CD4-positive, alpha-beta memory T cell (primary cell): Measurements from ENCODE around the gene GATB. TPM values are rescaled to one million over a fixed set of nuclear protein-coding genes. Genes with fewer than 3 reads are reported as not detected.

ENCODE experiments used
- CTCF ChIA-PET: fragments of 350-600 bp; sonication (Branson Sonifier 250); formaldehyde crosslinking; loops from one replicate; lab custom pipeline; 2021; ENCODE audit warnings: inconsistent platforms; ENCODE audit not compliant: partially characterized antibody; lab: Charles Lee
- POLR2A ChIA-PET: fragments of 350-600 bp; sonication (Branson Sonifier 250); formaldehyde crosslinking; loops from one replicate; lab custom pipeline; 2021; ENCODE audit not compliant: partially characterized antibody; lab: Charles Lee
- DNase-seq, 5 donors: peaks; one replicate each; pipeline versions ENCODE4 v3.0.0 to v3.0.0-alpha.2; 2020 to 2022; ENCODE audit warnings: mixed read lengths in 1 of 5
- H3K27ac ChIP-seq: one replicate; pipeline ENCODE4 v1.7.0; 2013; ENCODE audit warnings: low read depth, low read length
- H3K27me3 ChIP-seq: 2 replicates; pipeline ENCODE4 v1.7.0; 2013; ENCODE audit warnings: mild to moderate bottlenecking, low read length, moderate library complexity; ENCODE audit not compliant: insufficient read depth
- H3K36me3 ChIP-seq: 2 replicates; pipeline ENCODE4 v1.7.0; 2013; ENCODE audit warnings: mild to moderate bottlenecking, low read length, moderate library complexity; ENCODE audit not compliant: insufficient read depth
- H3K4me1 ChIP-seq: 2 replicates; pipeline ENCODE4 v1.7.0; 2013; ENCODE audit warnings: mild to moderate bottlenecking, low read length, moderate library complexity; ENCODE audit not compliant: insufficient read depth
- H3K4me3 ChIP-seq, 2 donors: one replicate each; pipeline ENCODE4 v1.7.0; 2013; ENCODE audit warnings: low read length in 2 of 2, mild to moderate bottlenecking in 1 of 2
- H3K9me3 ChIP-seq, 2 donors: one replicate each; pipeline ENCODE4 v1.7.0; 2013; ENCODE audit warnings: low read length in 2 of 2, control low read depth in 1 of 2; ENCODE audit not compliant: control insufficient read depth in 1 of 2
- H3K27ac Mint-ChIP-seq, 7 donors: one replicate each; pipeline ENCODE4 v1.8.0; 2020 to 2021; ENCODE audit warnings: mixed read lengths in 7 of 7, mild to moderate bottlenecking in 6 of 7, inconsistent platforms in 3 of 7, moderate library complexity in 3 of 7
- H3K27me3 Mint-ChIP-seq, 2 donors: one replicate each; pipeline ENCODE4 v1.8.0; 2020 to 2021; ENCODE audit warnings: mixed read lengths in 2 of 2
- H3K36me3 Mint-ChIP-seq, 2 donors: one replicate each; pipeline ENCODE4 v1.8.0; 2020 to 2021; ENCODE audit warnings: mixed read lengths in 2 of 2, inconsistent platforms in 1 of 2, mild to moderate bottlenecking in 1 of 2
- H3K4me1 Mint-ChIP-seq, 4 donors: one replicate each; pipeline ENCODE4 v1.8.0; 2020 to 2021; ENCODE audit warnings: mixed read lengths in 4 of 4, mild to moderate bottlenecking in 1 of 4
- H3K4me3 Mint-ChIP-seq, 8 donors: one replicate each; pipeline ENCODE4 v1.8.0; 2020 to 2021; ENCODE audit warnings: mixed read lengths in 8 of 8, mild to moderate bottlenecking in 7 of 8, moderate library complexity in 6 of 8, inconsistent platforms in 3 of 8
- H3K9me3 Mint-ChIP-seq, 8 donors: one replicate each; pipeline ENCODE4 v1.8.0; 2020 to 2021; ENCODE audit warnings: mixed read lengths in 8 of 8, mild to moderate bottlenecking in 5 of 8, inconsistent platforms in 3 of 8, moderate library complexity in 1 of 8
- intact Hi-C: fragments of 100-400 bp; cut with micrococcal nuclease; formaldehyde crosslinking; loops from one replicate; pipeline ENCODE4 v1.15.1; 2023
- polyA plus RNA-seq, 2 donors: library from polyadenylated mRNA; unstranded; fragments of 300-500 nt; fragmentation: Illumina TruSeq; gene quantifications; one replicate each; pipeline ENCODE4 v1.2.3, GENCODE V29; 2021
- total RNA-seq, 2 experiments: library from RNA; stranded (reverse); gene quantifications; one replicate each; pipeline ENCODE4 v1.2.3, GENCODE V29; 2021

GATB gene
- total and polyA plus RNA-seq, 4 experiments from 2014 or later = 10.6 to 13.1 (median 11.7) TPM

DNA sequence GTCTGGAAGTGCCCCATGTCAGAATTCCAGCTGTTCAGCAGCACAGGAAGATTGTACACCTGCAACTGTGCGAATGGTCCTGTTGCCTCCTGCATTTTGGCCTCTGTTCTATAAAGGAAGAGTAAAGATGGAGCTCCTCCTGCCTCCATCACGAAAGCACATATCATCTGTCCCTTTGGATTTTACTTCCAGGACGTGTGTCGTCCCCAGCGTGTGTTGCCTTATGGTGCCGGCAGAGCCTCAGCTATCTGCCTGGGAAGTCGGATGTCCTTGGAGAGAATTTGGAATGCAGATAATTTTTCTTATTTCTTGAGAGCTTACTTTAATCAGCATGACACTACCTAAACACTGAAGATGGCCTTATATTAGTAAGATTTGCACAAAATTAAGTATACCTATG is 97.7 kb downstream of the GATB start:
- intact Hi-C loops = no loop called here
- CTCF ChIA-PET = interaction anchor here (0.9 kb wide), 1 partner anchor 343 kb away, joined by 3 read pairs; no protein-coding TSS in a partner anchor
- Histone ChIP-seq H3K36me3 (no peaks in the 10 kb centered on the region), H3K9me3 (no peaks in the 10 kb centered on the region), H3K4me3 (no peak overlapping the region), H3K4me1 (peaks cover 13% of the 10 kb centered on the region), H3K27me3 (no peaks in the 10 kb centered on the region), H3K27ac (no peak overlapping the region)
- Mint-ChIP-seq H3K36me3 (no peaks in the 10 kb centered on the region), H3K9me3 (no peaks in the 10 kb centered on the region), H3K27ac (peak overlapping the region in 1 of 7 donors; percentile 61), H3K4me1 (peaks cover 10 to 13% (median 11%) of the 10 kb centered on the region in 4 donors), H3K27me3 (no peaks in the 10 kb centered on the region), H3K4me3 (no peak overlapping the region)
- no peak for DNase-seq
- POLR2A ChIA-PET = no interaction called here

DNA sequence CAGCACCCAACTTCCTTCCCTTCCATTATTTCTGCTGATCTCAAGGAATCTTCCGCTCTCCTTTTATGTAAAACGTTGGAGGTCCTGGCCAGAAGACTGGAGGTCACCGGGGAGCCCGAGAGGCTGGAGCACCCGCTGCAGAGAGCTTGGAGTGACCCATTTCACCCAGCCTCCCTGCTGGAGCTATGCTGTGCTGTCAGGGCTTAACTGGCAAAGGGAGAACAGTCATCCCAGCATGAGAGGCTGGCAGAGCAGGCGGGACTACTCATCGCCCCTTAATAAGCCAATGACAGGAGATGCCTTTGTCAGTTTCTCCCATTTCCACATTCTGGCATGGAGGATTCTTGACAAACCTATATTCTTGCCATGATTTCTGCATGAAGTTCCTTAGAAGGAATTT is 98.9 kb downstream of the GATB start:
- POLR2A ChIA-PET = no interaction called here
- Histone ChIP-seq H3K27ac (no peak overlapping the region), H3K36me3 (no peaks in the 10 kb centered on the region), H3K4me1 (peaks cover 13% of the 10 kb centered on the region), H3K9me3 (no peaks in the 10 kb centered on the region), H3K4me3 (no peak overlapping the region), H3K27me3 (no peaks in the 10 kb centered on the region)
- CTCF ChIA-PET = no interaction called here
- H3K36me3 Mint-ChIP-seq = no peaks in the 10 kb centered on the region
- intact Hi-C loops = no loop called here
- H3K9me3 Mint-ChIP-seq = no peaks in the 10 kb centered on the region
- DNase-seq = no peak
- H3K4me1 Mint-ChIP-seq = peaks cover 10 to 13% (median 11%) of the 10 kb centered on the region in 4 donors
- no peak overlapping the region for H3K4me3 Mint-ChIP-seq
- H3K27ac Mint-ChIP-seq = no peak overlapping the region
- H3K27me3 Mint-ChIP-seq = no peaks in the 10 kb centered on the region

DNA sequence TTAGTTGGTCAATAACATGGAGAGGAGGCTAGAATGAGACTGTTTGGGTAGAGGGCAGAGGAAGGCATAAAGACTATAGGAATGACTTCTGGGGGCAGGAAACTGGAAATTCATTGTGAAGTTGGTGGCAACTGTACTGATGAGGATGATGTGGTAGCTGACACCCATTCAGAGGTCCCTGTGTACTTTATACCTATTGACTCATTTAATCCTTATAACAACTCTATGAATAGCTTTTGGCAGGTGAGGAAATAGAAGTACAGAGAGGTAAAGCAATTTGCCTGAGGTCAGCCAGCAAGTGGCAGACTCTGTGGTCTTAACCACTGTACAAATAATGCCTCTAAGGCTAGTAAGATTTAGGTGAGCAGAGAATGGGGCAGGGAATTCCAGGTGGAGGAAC is 100.1 kb downstream of the GATB start:
- Histone ChIP-seq H3K9me3 (no peaks in the 10 kb centered on the region), H3K36me3 (no peaks in the 10 kb centered on the region), H3K4me3 (no peak overlapping the region), H3K27me3 (no peaks in the 10 kb centered on the region), H3K27ac (no peak overlapping the region), H3K4me1 (peaks cover 13% of the 10 kb centered on the region)
- Mint-ChIP-seq H3K27ac (peak overlapping the region in 2 of 7 donors; percentile 1 to 23), H3K36me3 (no peaks in the 10 kb centered on the region), H3K27me3 (no peaks in the 10 kb centered on the region), H3K9me3 (peaks cover 0 to 2% (median 0%) of the 10 kb centered on the region in 8 donors), H3K4me1 (peaks cover 10 to 13% (median 11%) of the 10 kb centered on the region in 4 donors), H3K4me3 (no peak overlapping the region)
- intact Hi-C loops = no loop called here
- POLR2A ChIA-PET = no interaction called here
- no peak for DNase-seq
- CTCF ChIA-PET = no interaction called here

DNA sequence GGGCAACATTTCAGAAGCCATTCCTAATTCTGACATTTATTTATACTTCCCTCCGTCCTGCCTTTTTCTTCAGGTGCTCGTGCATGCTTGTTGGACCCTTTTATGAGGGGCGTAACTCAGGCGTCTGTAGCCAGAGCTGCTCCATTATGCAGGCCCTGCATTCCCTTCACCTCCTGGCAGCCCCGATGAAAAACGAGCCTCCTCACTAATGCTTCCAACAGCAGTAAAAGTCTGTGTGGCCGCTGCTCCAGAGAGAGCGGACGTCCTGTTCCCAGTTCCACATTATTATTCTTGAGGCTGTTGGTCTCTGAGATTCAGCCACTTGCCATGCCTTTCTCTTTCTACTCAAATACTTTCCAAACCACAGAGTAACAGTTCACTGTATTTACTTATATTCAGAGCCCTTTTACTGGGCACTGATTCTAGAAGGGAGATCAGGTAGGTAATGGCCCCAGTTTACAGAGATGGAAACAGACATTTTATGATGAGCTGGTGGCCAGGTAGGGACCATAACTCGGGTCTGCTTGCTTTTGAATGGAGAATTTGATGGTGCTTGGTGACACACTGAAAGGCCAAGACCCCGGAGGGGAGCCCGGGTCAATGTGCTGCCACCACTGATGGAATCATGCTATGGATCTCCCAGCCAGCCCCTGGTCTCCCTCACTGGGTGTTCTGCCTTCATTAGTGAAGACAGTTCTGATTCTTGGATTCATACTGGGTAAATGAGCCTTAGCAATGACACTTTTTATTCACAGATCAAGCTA is 101.0 kb downstream of the GATB start:
- H3K9me3 Mint-ChIP-seq = peaks cover 0 to 2% (median 0%) of the 10 kb centered on the region in 8 donors
- H3K4me3 Mint-ChIP-seq = no peak overlapping the region
- H3K27me3 Mint-ChIP-seq = no peaks in the 10 kb centered on the region
- peak overlapping the region in 3 of 7 donors; percentile 26 to 83 (median 55) for H3K27ac Mint-ChIP-seq
- H3K36me3 Mint-ChIP-seq = no peaks in the 10 kb centered on the region
- intact Hi-C loops = no loop called here
- ChIA-PET POLR2A (no interaction called here), CTCF (no interaction called here)
- no peak for DNase-seq
- no peak overlapping the region for H3K4me3 ChIP-seq
- no peaks in the 10 kb centered on the region for H3K27me3 ChIP-seq
- H3K4me1 ChIP-seq = peaks cover 13% of the 10 kb centered on the region
- peaks cover 10 to 13% (median 11%) of the 10 kb centered on the region in 4 donors for H3K4me1 Mint-ChIP-seq
- H3K36me3 ChIP-seq = no peaks in the 10 kb centered on the region
- no peak overlapping the region for H3K27ac ChIP-seq
- no peaks in the 10 kb centered on the region for H3K9me3 ChIP-seq

DNA sequence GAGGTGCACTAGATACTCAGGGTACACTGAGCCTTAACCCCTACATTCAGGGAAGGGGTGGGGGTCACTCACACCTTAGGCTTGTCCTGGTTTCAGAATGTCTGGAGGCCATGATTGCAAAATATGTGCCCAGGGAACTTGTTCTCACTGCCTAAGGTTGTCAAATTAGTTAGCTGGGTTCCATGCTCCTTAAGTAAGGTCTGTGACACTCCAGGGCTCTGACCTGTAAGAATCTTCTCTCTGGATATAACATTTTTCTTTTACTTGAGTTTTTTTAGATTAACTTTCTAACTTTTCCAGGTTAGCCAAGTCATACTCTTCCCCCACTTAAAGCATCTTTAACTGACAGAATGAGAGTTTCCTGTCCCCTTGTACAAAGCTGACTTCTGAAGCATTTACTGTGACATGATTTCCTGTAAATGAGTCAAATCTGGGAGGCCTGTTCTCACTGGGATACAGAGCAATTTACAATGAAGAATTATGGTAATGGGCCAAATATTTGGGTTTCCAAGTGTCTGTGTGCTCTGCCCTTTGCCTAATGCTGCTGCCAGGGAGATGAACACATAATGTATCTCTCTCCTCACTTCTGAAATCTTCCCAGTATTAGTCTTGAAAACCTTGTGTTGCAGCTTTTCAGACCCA is 101.7 kb downstream of the GATB start:
- Histone ChIP-seq H3K36me3 (no peaks in the 10 kb centered on the region), H3K27me3 (no peaks in the 10 kb centered on the region), H3K4me3 (no peak overlapping the region), H3K27ac (no peak overlapping the region), H3K4me1 (peaks cover 13% of the 10 kb centered on the region), H3K9me3 (no peaks in the 10 kb centered on the region)
- intact Hi-C loops = no loop called here
- Mint-ChIP-seq H3K9me3 (peaks cover 0 to 2% (median 0%) of the 10 kb centered on the region in 8 donors), H3K4me3 (peak overlapping the region in 1 of 8 donors; percentile 14), H3K27ac (peak overlapping the region in 2 of 7 donors; percentile 3 to 19), H3K27me3 (no peaks in the 10 kb centered on the region), H3K36me3 (no peaks in the 10 kb centered on the region), H3K4me1 (peaks cover 10 to 13% (median 11%) of the 10 kb centered on the region in 4 donors)
- DNase-seq = peak in 2 of 5 donors; percentile 6 to 17
- ChIA-PET CTCF (no interaction called here), POLR2A (no interaction called here)

DNA sequence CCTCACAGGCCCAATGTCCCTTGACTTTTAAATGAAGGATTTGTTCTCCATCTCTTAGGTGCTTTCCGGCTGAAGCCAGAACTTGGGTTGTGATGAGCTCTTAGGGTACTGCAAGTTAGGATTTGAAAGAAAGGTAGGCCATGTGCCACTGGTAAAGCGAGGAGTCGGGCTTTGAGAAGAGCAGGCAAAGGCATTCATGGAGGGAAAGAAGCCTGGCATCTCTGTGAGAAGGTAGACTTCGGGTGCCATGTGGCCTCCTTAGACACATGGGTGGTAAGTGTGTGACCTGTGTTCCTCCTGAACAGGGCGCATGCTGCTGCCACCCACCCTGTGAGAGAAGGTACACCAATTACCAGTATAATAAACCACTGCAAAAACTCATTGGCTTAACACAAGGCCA is 102.9 kb downstream of the GATB start:
- Mint-ChIP-seq H3K27me3 (no peaks in the 10 kb centered on the region), H3K9me3 (peaks cover 0 to 2% (median 0%) of the 10 kb centered on the region in 8 donors), H3K36me3 (no peaks in the 10 kb centered on the region), H3K27ac (peak overlapping the region in 1 of 7 donors; percentile 12), H3K4me1 (peaks cover 10 to 17% (median 11%) of the 10 kb centered on the region in 4 donors), H3K4me3 (no peak overlapping the region)
- no peaks in the 10 kb centered on the region for H3K27me3 ChIP-seq
- ChIA-PET CTCF (no interaction called here), POLR2A (no interaction called here)
- H3K9me3 ChIP-seq = no peaks in the 10 kb centered on the region
- no peak overlapping the region for H3K27ac ChIP-seq
- H3K4me3 ChIP-seq = no peak overlapping the region
- peaks cover 13% of the 10 kb centered on the region for H3K4me1 ChIP-seq
- no peaks in the 10 kb centered on the region for H3K36me3 ChIP-seq
- intact Hi-C loops = no loop called here
- no peak for DNase-seq

DNA sequence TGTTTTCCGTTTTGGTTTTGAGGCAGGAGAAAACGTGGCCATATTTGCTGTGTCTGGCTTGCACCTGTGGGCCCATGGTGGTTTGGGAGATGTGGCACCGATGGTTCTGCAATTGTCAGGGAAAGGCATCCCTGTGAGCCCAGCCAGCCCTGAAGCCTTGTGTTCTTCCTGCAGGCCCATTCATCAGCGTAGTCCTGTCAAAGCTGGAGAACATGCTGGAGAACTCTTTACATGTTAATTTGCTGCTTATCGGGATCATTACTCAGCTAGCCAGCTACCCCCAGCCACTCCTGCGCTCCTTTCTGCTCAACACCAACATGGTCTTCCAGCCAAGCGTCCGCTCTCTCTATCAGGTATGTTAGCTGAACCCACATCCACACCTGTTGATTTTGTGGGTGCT is 104.7 kb downstream of the GATB start:
- H3K36me3 Mint-ChIP-seq = no peaks in the 10 kb centered on the region
- DNase-seq = no peak
- POLR2A ChIA-PET = no interaction called here

More for the DNA sequence above, 104.7 kb downstream of the GATB start:
- peaks cover 0 to 2% (median 0%) of the 10 kb centered on the region in 8 donors for H3K9me3 Mint-ChIP-seq
- H3K27me3 ChIP-seq = no peaks in the 10 kb centered on the region
- intact Hi-C loops = no loop called here
- H3K36me3 ChIP-seq = no peaks in the 10 kb centered on the region
- H3K9me3 ChIP-seq = no peaks in the 10 kb centered on the region
- peaks cover 10 to 17% (median 11%) of the 10 kb centered on the region in 4 donors for H3K4me1 Mint-ChIP-seq
- H3K27me3 Mint-ChIP-seq = no peaks in the 10 kb centered on the region
- H3K4me1 ChIP-seq = peaks cover 13% of the 10 kb centered on the region
- CTCF ChIA-PET = no interaction called here
- H3K27ac ChIP-seq = no peak overlapping the region
- H3K4me3 Mint-ChIP-seq = no peak overlapping the region
- no peak overlapping the region for H3K27ac Mint-ChIP-seq
- no peak overlapping the region for H3K4me3 ChIP-seq
